HAP-1 (cell line): ENCODE data around the gene PRPF6.
"Not testable (repeated sequence)": the region's sequence is repeated elsewhere in the genome, so short reads cannot be mapped to it uniquely, and the experiment has no call there.

Experiments
- DNase-seq, 2 experiments: peaks; one replicate each; pipeline ENCODE4 v3.0.0-alpha.2; 2016 to 2020; ENCODE audit warnings: low spot score in 2 of 2
- H3K27me3 ChIP-seq: fragments of 250-450 bp; sonication (Bioruptor Pico); 2 replicates; pipeline ENCODE4 v1.5.1; 2020; ENCODE audit warnings: low read depth, mild to moderate bottlenecking, moderate library complexity
- H3K36me3 ChIP-seq: fragments of 250-450 bp; sonication (Bioruptor Pico); replicated peaks from 2 replicates; pipeline ENCODE4 v1.5.1; 2020; ENCODE audit warnings: mild to moderate bottlenecking
- H3K4me1 ChIP-seq: fragments of 250-450 bp; sonication (Bioruptor Pico); 2 replicates; pipeline ENCODE4 v1.5.1; 2020; ENCODE audit warnings: mild to moderate bottlenecking
- H3K4me3 ChIP-seq: fragments of 250-450 bp; sonication (Bioruptor Pico); 2 replicates; pipeline ENCODE4 v1.5.1; 2020; ENCODE audit warnings: mild to moderate bottlenecking, moderate library complexity
- H3K9me3 ChIP-seq: fragments of 250-450 bp; sonication (Bioruptor Pico); 2 replicates; pipeline ENCODE4 v1.5.1; 2020; ENCODE audit warnings: mild to moderate bottlenecking, moderate library complexity
- in situ Hi-C: fragments of 300-500 bp; cut with MboI; formaldehyde crosslinking; loops from 3 replicates; pipeline ENCODE4 v1.14.3; 2020; ENCODE audit warnings: low sequenced_read_pairs, inconsistent platforms, mixed read lengths

PRPF6 gene

DNA sequence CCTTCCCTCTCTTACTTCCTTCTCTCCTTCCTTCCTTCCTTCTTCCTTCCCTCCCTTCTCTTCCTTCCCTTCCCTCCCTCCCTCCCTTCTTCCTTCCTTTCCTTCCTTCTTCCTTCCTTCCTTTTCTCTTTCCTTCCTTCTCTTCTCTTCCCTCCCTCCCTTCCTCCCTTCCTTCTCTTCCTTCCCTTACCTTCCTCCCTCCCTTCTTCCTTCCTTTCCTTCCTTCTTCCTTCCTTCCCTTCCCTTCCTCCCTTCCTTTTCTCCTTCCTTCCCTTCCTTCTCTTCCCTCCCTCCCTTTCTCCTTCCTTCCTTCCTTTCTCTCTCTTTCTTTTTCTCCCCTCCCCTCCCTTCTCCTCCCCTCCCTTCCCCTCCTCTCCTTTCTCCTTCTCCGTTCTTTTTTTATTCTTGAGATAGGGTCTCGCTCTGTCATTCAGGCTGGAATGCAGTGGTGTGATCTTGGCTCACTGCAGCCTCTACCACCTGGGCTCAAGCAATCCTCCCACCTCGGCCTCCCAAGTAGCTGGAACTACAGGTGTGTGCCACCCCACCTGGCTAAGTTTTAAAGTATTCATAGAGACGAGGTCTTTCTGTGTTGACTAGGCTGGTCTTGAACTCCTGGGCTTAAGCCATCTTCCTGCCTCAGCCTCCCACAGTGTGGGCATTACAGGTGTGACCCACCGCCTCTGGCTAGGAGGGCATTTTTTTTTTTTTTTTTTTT is 10.1 kb upstream of the PRPF6 start:
- Histone ChIP-seq H3K27me3 (no peaks in the 10 kb centered on the region), H3K36me3 (peaks cover 26% of the 10 kb centered on the region), H3K4me3 (no peak overlapping the region), H3K9me3 (peaks cover 4% of the 10 kb centered on the region), H3K4me1 (peaks cover 7% of the 10 kb centered on the region)
- no peak for DNase-seq
- in situ Hi-C loops: no loop called here

DNA sequence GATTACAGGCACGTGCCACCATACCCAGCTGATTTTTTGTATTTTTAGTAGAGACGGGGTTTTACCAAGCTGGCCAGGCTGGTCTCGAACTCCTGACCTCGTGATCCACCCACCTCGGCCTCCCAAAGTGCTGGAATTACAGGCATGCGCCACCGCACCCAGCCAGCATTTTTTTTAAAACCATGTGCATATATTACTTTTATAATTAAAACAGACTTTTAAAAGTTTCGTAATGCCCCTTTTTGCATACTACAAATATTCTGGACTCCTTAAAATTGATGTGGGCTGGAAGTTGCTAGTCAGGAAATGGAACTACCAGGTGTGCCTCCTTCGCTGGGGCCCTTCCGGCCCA is 9.0 kb upstream of the PRPF6 start:
- H3K4me1 ChIP-seq, DNase-seq, H3K27me3 ChIP-seq, H3K9me3 ChIP-seq, H3K4me3 ChIP-seq, in situ Hi-C loops: not testable (repeated sequence)
- peaks cover 16% of the 10 kb centered on the region for H3K36me3 ChIP-seq

DNA sequence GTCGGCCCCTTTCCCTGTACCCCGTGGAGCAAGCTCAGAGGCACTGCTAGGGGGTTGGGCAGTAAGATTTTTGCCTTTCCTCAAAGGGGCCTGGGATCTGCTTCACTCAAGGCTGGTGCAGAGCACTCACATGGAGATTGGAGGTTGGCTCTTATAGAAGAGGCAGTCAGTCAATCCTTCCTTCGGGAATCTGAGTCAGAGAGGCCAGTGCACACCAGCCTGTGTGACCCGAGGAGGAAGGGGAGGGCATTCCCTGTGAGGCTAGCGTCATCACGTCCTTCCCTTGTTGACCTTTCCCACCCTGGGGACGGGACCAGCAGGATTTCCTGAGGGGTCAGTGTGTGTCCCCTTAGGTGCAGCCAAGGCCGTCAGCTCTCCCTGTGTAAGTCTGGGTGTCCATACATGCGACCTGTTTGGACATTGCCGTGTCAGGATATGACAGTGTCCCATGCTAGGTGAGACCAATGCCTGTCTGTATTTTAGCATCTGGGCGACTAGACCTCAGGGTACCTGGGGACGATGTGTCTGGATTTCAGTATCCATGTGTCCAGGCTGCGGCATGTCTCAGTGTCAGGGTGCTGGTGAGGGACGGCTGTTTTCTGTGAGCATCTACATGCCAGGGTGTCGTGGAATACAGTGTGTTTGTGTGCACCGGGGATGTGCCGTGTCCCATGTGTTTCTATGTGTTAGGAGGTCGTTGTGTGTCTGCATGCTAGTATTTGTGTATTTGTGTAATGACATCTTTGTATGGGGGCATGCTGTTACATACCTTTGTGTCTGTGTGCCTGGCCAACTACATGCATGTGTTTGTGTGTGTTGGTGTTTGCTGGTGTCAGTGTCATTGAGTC is 8.4 kb upstream of the PRPF6 start:
- Histone ChIP-seq H3K4me1 (peaks cover 7% of the 10 kb centered on the region), H3K4me3 (no peak overlapping the region), H3K27me3 (no peaks in the 10 kb centered on the region), H3K36me3 (peaks cover 10% of the 10 kb centered on the region), H3K9me3 (no peaks in the 10 kb centered on the region)
- in situ Hi-C loops: no loop called here
- DNase-seq: peak in 1 of 2 experiments; percentile 9

DNA sequence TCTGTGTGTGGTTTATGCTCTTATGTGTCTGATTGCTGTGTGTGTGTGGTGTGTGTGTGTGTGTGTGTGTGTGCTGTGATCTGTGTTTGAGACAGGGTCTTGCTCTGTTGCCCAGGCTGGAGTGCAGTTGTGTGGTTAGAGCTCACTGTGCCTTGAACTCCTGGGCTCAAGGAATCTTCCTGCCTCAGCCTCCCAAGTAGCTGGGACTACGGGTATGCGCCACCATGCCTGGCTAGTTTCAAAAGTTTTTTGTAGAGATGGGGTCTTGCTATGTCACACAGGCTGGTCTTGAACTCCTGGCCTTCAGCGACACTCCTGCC is 7.8 kb upstream of the PRPF6 start:
- Histone ChIP-seq H3K27me3 (no peaks in the 10 kb centered on the region), H3K9me3 (no peaks in the 10 kb centered on the region), H3K36me3 (peaks cover 4% of the 10 kb centered on the region), H3K4me3 (no peak overlapping the region), H3K4me1 (peaks cover 7% of the 10 kb centered on the region)
- DNase-seq: no peak
- in situ Hi-C loops: no loop called here

DNA sequence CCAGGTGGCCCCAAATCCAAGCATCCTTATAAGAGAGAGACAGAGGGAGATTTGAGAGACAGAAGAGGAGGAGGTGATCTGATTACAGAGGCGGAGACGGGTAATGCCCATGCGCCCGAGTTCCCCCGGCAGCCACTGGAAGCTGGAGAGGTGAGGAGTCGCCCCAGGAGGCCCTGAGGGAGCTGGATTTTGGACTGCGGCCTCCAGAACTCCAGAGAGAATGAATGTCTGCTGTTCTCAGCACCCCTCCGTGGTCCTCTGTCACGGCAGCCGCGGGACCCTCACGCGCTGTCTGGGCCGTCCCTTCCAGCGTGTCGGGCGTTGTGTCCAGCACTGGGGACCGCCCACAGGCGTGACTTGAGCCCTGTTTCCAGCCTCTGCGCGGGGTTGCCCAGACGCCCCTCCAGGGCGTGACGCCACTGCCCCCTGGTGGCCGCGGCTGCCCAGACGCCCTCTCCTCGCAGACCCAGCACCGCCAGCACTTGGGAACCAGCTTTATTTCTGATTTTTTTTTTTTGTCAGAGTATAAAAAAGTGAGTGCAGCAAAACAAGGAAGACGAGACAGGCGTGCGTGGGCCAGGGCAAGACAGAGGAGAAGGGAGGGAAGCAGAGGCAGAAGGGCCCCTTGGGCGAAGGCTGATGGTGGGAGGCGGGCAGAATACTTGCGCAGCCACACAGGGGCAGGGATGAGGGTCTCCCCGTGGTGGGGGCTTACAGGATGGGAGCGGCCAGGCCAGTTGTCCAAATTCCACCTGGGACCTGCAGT is 7.1 kb upstream of the PRPF6 start:
- Histone ChIP-seq H3K27me3 (no peaks in the 10 kb centered on the region), H3K4me1 (peaks cover 8% of the 10 kb centered on the region), H3K36me3 (no peaks in the 10 kb centered on the region), H3K4me3 (peak overlapping the region; percentile 17; the same call in 1 of the 2 replicates), H3K9me3 (no peaks in the 10 kb centered on the region)
- peak; percentile 70 to 94 for DNase-seq
- in situ Hi-C loops: no loop called here

DNA sequence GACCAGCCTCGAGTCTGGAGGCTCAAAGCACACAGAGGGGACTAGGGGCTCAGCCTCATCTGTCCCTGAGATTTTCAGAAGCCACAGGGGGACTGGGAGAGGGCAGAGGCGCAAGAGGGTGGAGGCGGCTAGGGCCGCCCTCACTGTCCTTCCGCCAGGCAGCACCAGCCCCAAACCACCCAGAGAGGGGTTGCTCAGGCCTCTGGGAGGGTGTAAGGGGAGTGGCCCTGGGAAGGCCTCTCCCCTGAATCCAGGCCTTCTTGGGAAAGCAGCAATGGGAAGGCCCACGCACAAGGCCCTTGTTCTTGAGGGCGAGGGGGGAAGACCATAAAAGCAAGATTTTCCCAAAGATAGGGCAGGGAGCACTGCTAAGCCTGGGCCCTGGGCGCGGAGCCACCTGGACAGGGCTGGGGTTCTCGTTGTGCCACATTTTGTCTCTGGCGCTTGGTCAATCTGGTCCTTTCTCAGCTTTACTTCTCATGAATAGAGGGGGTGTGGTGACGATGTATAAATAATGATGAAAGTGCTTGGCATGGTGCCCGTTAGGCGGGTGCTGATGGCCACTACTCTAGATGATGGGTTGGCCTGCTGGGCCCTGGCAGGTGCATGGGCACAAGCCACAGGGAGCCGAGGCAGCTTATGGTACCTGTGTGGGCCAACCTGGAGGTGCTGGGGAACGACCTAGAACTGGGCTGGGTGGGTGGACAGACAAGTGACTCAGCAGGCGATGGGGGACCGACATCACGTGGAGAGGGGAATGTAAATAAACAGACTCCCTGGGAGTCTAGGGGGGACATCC is 6.3 kb upstream of the PRPF6 start:
- in situ Hi-C loops: loop anchor here (5.0 kb wide), 1 partner anchor 432 kb away; no protein-coding TSS in a partner anchor
- DNase-seq: no peak
- H3K27me3 ChIP-seq: no peaks in the 10 kb centered on the region
- H3K9me3 ChIP-seq: no peaks in the 10 kb centered on the region
- H3K4me3 ChIP-seq: no peak overlapping the region
- H3K36me3 ChIP-seq: no peaks in the 10 kb centered on the region
- H3K4me1 ChIP-seq: peaks cover 7% of the 10 kb centered on the region

DNA sequence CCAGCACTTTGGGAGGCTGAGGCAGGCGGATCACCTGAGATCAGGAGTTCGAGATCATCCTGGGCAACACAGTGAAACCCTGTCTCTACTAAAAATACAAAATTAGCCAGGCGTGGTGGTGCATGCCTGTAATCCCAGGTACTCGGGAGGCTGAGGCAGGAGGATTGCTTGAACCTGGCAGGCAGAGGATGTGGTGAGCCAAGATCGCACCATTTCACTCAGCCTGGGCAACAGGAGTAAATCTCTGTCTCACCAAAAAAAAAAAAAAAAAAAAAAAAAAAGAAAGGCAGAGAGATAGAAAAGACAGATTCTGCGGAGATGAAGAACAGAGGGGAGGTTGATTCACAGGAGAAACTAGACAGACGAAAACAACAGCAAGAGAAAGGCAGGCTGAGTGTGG is 4.4 kb upstream of the PRPF6 start:
- in situ Hi-C loops: loop anchor here (5.0 kb wide), 1 partner anchor 434 kb away; no protein-coding TSS in a partner anchor
- not testable (repeated sequence) for H3K4me3 ChIP-seq, H3K27me3 ChIP-seq, H3K9me3 ChIP-seq, DNase-seq, H3K36me3 ChIP-seq
- peaks cover 14% of the 10 kb centered on the region for H3K4me1 ChIP-seq

DNA sequence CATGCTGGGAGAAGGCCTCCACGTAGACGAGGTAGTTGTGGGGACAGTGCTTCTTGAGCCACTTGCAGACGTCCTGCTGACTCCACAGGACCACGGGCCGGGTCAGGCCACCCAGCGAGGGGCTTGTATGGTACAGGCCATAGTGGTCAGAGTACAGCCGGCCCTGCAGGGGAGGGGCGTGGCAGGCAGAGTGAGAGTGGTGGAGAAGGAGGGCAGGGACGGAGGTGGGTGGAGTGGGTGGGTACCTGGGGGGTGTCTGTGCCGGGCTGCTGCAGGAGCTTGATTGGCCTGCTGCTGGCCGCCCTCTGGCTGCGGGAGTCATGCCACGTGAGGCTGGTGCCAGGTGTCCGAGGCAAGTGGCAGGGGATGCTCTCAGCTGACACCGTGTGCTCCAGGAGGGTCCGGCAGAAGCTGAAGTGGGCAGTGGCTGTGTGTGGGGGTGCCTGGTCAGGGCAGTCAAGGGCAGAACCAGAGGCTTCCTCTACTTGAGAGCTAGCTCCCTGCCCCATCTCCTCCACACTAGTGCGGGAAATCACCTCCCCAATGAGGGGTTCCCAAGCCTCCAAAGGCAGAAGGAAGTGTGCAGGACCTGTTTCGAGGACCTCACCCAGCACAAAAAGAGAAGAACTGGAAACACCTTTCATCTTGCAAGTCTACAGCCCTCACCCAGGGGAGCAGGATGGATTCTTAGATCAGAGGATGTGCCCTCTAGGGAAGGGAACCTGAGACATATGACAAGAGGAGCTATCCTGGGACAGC is 3.8 kb upstream of the PRPF6 start:
- Histone ChIP-seq H3K4me3 (no peak overlapping the region), H3K27me3 (no peaks in the 10 kb centered on the region), H3K36me3 (no peaks in the 10 kb centered on the region), H3K9me3 (no peaks in the 10 kb centered on the region), H3K4me1 (peaks cover 14% of the 10 kb centered on the region)
- DNase-seq: no peak
- in situ Hi-C loops: loop anchor here (5.0 kb wide), 1 partner anchor 435 kb away; no protein-coding TSS in a partner anchor

DNA sequence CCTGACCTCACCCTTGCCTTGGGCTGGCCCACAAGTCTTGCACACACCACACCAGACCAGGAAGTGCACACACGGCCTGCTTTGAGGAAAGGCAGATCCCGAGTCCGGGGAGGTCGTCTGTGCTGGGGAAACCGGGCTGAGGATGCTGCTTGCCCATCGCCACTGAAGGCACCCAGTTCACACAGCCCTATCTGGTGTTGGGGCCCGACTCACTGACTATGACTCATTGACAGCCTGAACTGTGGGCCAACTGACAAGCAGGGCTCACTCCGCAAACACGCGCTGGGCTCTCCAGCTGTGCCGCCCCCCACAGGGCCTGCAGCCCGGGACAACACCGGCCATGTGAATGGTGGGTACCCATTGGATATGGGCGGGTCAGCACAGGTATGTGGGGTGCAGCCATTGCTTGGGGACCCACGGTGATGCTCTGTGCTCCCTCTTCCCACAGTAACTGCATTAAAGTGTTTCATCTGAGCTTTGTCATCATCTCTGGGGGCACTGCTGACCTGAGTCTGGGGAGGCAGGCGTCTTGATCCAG is 3.1 kb upstream of the PRPF6 start:
- DNase-seq: no peak
- Histone ChIP-seq H3K9me3 (no peaks in the 10 kb centered on the region), H3K4me3 (no peak overlapping the region; the same call in 1 of the 2 replicates), H3K36me3 (no peaks in the 10 kb centered on the region; the same call in 1 of the 2 replicates), H3K27me3 (no peaks in the 10 kb centered on the region), H3K4me1 (peaks cover 14% of the 10 kb centered on the region)
- in situ Hi-C loops: loop anchor here (5.0 kb wide), 1 partner anchor 436 kb away; no protein-coding TSS in a partner anchor

DNA sequence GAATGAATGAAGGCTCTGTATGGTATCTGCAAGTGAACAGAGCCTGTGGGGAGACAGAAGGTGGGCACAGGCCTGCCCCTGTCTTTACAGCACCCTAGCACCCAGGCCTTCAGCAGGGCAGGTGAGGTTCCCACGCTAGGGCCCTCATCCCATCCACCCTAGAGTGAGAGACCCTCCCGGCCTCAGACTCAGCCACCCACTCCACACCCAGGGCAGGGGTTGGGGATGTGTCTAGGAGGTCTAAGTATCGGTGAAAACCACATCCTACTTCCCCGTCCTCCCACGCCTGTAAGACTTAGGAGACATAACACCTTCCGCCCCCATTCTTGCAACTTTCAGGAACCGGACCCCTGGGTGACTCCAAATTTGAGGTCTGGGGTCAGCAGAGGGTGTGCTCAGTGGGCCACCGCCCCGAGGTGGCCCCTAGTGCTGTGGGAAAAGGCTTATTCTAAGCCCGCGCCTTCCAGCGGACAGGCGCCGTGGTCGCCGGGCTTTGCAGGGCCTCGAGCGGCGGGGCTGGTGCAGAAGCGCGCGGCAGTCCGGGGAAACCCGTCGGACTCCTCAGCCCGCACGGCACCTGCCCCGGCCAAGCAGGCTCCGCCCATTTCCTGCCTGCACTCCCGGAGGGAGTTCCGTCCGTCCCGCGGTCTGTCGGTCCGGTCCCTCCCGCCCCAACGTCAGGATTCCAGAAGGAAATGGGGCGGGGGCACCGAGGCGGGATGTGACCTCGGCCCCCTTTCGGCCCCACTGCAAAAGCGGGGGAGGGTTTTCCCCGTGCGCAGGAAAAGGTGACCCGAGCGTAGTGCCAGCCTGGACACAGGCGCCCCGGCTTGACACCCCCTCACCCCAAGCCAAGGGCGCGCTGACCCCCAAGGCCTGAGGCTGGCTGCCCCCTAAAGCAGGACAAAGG is 2.4 kb upstream of the PRPF6 start:
- peaks cover 12% of the 10 kb centered on the region for H3K4me1 ChIP-seq
- peak overlapping the region; percentile 88 for H3K4me3 ChIP-seq
- in situ Hi-C loops: loop anchor here (5.0 kb wide), 1 partner anchor 436 kb away; no protein-coding TSS in a partner anchor
- H3K27me3 ChIP-seq: no peaks in the 10 kb centered on the region
- peak; percentile 61 to 89 for DNase-seq
- H3K36me3 ChIP-seq: no peaks in the 10 kb centered on the region; the same call in 1 of the 2 replicates
- H3K9me3 ChIP-seq: no peaks in the 10 kb centered on the region

DNA sequence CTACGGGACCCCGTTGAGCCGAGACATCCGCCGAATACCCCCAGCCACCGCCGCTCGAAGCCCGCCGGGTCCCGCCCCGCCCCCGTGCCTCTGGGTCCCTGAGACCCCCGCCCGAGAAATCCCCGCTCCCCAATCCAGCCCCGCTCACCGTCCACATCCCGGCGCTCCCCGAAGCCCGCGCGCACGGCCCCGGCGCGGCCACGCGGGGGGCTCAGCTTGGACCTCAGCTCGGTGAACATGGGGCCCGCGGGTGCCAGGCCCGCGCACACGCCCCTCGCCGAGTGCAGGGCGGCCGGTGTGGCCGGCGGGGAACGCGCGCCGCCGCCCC is 1.7 kb upstream of the PRPF6 start:
- in situ Hi-C loops: loop anchor here (5.0 kb wide), 1 partner anchor 437 kb away; no protein-coding TSS in a partner anchor

More for the DNA sequence above, 1.7 kb upstream of the PRPF6 start:
- no peak for DNase-seq
- no peaks in the 10 kb centered on the region for H3K27me3 ChIP-seq
- H3K4me3 ChIP-seq: peak overlapping the region; percentile 88
- peaks cover 11% of the 10 kb centered on the region for H3K4me1 ChIP-seq
- peaks cover 6% of the 10 kb centered on the region for H3K36me3 ChIP-seq
- no peaks in the 10 kb centered on the region for H3K9me3 ChIP-seq
